GM21619 (cell line): Measurements from ENCODE around the gene FAM83F.
"Not testable (repeated sequence)": the region's sequence is repeated elsewhere in the genome, so short reads cannot be mapped to it uniquely, and the experiment has no call there.

Source experiments
- ATAC-seq: cut with Tn5 transposase; IDR thresholded peaks from one replicate; pipeline ENCODE4 v1.9.1; 2021; ENCODE audit not compliant: unreplicated experiment

FAM83F gene

DNA sequence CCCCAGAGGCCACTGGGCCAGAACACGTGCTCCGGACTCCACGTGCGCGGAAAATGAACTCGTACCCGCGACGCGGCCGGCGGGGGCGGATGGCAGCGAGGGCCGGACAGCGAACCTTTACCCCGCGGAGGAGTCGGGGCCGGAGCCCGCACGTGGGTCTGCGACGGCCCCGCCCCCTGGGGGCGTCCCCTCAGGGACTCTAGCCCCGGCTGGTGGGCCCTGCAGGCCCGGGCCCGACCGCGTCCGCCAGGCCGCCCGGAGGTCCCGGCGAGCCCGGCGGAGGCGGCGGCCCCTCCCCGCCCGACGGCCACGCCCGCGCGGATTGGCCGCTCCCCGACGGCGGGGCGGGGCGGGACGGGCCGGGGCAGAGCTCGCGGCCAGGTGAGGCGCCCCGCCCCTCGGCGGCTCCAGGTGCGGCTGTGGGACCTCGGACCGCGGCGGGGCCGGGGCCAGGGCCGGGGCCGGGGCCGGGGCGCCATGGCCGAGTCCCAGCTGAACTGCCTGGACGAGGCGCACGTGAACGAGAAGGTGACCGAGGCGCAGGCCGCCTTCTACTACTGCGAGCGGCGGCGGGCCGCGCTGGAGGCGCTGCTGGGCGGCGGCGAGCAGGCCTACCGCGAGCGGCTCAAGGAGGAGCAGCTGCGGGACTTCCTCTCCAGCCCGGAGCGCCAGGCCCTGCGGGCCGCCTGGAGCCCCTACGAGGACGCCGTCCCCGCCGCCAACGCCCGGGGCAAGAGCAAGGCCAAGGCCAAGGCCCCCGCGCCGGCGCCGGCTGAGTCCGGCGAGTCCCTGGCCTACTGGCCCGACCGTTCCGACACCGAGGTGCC, at the start of gene FAM83F:
Gene FAM83F (plus strand): TSS at position 389 of the 827 bp plus-strand sequence. CDS start 89 bp downstream, at position 478.
- ATAC-seq: no peak

DNA sequence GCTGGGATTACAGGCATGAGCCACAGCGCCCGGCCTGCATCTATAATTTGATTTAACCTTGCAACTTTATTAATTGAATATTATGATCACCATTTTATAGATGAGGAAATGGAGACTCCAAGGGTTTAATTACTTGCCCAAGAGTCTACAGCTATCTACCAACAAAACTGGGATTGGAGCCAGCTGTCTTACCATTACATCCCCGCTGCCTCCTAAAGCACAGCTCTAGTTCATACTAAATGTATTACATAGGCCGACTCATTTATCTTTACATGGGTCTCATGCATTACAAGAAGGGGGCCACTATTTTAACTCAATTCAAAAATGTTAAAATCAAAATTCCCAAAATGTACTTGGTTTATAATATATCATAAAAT, 48.6 kb upstream of the FAM83F start:
- ATAC-seq: no peak

DNA sequence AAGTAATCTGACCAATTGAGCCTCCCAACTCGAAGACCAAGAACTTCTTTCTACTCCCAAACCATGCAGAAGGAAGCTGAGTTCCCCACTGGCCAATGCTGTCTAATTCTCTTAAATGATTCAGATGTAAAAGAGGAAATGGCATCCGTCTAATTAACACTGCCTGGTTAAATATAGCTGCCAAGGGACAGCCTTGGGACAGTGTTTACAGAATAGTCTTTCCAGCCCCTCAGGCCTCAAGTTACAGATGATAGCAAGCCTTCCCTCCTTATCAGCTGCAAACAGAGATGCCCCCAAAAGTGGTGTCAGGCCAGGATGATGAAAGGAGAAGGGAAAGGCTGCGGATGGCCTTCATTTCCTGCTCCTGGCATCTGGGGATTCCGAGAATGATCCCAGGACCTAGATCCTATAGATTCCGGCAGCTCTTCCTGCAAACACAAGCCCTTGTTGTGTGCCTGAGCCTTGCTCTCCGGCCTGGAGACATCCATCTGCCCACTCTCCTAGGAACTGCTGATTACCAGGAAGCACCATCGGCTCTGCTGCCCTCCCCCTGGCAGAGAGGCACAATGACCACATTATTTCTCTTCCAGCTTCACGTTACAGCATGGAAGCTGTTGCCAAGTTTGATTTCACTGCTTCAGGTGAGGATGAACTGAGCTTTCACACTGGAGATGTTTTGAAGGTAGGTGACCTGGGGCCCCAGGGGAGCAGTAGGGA, 48.1 kb upstream of the FAM83F start:
- ATAC-seq: no peak

DNA sequence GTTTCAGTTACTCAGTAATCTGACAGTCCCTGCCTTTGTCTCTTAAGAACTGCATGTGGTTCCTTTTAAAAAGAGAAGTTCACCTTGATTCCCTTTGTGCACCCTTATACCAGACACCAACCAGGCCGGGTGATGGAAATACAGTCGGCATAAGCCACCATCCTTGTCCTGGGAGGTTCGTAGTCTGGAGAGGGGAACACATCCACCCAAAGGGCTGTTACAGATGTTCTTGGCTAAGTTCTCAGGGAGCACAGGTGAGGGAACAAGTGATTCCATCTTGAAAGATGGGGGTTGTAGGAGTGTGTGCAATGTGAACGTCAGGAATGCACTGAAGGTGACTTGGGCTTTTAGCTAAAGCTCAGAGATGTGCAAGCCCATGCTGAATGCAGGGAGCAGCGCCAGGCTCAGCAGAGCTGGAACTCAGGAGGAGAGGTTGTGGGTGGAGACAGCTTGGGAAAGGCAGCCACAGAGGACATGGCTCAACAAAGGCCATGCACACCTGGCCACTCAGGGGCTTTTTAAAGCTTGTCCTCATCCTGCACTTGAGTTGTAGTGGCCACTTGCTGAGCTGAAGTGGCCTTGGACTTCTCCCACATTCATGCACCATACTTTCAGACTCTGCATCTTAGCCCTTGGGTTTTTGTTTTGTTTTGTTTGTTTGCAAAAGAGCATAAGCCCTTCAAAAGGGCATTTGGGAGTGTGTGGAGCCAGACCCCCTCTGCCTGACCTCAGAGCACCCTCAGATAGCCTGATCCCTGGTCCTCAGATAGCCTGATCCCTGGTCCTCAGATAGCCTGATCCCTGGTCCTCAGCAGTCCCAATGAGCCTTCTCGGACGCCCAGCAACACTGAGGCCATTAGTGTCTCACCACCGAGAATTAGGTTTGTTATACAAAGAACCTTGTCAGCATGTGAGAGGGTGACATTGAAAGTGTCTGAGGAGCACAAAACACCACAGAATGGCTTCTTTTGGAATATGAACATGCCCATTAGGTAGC, 47.2 kb upstream of the FAM83F start:
- no peak for ATAC-seq

DNA sequence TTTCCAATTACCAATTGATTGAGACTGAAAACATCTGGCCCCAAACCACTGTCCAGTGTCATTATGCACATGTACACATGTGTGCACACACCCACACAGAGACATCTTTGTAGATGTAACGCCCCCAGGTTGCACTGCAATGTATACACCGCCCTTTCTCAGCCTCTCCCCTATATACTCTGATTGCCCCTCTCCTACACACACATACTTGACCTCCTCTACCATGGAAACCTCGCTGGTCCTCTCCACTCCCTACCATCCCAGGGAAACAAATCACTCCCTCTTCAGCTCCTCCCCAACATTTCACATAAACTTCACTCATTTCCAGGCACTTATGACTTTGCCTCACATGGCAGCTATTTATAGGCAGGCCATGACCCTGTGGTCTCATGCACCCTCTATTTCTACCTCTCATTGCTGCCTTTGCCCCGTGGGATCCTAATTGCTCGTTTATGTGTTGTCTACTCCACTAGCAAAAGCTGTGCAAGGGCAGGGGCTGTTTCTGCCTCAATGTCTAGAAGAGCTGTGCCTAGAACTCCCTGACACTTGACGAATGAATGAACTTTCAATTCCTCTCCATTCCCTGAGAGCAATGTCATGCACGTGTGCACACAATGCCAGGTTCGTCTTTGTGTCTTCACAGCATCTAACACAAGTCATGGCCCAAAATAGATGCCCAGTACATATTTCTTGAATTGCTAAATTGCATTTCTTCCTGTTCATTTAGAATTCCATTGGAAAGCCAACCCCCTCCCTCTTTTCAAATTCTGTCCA, 44.6 kb upstream of the FAM83F start:
- no peak for ATAC-seq

DNA sequence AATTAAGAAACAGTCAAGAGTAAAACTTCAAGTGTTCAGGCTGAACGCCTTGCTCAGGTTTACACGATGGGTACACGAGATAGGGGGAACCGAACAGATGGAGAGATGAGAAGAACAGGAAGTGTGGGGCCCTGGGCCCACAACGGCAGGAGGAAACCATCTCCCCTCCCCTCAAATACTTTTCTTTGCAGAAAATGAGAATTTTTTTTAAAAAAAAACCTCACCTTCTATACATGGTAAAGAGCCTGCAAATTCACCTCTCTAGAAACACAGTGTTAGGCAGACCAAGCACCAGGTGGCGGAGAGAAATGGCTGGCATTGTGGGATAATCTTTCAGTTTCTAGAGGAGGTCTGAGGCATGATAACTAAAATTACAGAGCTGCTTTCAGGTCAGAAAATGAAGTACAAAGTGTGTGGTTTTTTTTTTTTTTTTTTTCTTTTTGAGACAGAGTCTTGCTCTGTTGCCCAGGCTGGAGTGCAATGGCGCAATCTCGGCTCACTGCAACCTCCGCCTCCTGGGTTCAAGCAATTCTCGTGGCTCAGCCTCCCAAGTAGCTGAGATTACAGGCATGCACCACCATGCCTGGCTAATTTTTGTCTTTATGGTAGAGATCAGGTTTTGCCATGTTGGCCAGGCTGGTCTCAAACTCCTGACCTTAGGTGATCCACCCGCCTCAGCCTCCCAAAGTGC, 43.0 kb upstream of the FAM83F start:
- ATAC-seq: not testable (repeated sequence)

DNA sequence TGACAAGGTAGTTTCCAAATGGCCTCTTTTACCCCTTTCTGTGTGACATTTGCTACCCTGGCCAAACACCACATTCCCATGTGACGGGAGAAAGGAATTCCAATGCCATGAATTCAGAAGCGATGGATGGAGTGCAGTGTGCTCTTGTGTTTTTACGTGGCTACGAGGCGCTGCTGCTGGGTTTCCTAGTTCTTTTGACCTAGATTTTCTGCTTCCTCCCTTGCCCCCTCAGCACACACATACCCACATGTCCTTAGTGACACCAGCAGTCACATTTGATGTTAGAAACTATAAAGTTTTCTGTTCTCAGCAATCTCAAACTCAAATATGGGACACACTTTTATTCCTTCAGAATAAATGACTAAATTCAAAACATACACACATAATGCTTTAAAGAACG, 42.4 kb upstream of the FAM83F start:
- no peak for ATAC-seq

DNA sequence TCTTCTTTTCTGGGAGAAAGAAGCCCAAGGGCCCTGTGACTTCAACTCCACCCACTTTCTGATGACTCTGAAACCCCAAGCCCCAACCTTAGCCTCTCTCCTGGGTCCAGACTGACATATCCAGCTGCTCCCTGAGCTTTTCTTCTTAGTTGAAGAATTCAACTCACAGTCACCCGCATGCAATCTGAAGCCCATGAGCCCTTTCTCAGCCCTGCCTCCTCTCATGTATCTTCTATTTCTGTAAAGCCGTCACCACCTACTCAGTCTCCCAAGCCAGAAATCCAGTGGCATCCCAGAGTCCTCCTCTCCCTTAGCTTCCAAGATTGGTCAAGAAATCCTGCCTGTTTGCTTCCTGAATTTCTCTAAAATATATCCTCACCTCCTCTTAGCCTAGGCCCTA, 41.7 kb upstream of the FAM83F start:
- ATAC-seq: no peak

DNA sequence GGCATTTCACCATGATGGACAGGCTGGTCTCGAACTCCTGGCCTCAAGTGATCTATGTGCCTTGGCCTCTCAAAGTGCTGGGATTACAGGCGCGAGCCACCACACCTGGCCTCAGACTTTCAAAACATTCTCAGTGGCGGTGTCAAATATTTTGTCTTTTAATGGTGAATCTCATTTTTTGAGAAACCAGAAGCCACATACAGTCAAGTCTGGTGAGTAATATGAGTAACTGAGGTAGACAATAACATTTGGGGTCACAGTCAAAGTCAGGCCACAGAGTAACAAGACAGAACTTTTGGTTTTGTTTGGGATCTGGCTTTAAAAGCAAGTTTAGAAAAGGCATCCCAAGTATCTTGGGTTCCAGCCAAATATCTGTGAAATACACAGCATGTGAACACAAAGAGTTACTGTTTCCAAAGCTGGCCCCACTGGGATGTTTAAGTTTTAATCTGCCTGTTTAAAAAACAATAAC, 40.1 kb upstream of the FAM83F start:
- no peak for ATAC-seq

DNA sequence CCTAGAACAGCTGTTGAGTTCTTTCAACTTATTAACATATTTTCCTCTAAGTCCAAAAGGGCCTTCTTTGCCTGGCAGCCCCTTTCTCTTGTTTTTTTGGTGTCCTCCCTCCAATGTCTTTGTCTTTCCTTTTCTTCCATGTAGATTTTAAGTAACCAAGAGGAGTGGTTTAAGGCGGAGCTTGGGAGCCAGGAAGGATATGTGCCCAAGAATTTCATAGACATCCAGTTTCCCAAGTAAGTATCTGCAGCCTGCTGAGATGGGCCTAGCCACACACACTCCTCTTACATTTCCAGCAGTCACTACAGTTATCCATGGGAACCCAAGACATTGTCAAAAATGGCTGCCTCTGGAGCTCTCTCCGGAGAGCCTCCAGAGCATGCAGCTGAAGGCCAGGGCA, 39.1 kb upstream of the FAM83F start:
- no peak for ATAC-seq

DNA sequence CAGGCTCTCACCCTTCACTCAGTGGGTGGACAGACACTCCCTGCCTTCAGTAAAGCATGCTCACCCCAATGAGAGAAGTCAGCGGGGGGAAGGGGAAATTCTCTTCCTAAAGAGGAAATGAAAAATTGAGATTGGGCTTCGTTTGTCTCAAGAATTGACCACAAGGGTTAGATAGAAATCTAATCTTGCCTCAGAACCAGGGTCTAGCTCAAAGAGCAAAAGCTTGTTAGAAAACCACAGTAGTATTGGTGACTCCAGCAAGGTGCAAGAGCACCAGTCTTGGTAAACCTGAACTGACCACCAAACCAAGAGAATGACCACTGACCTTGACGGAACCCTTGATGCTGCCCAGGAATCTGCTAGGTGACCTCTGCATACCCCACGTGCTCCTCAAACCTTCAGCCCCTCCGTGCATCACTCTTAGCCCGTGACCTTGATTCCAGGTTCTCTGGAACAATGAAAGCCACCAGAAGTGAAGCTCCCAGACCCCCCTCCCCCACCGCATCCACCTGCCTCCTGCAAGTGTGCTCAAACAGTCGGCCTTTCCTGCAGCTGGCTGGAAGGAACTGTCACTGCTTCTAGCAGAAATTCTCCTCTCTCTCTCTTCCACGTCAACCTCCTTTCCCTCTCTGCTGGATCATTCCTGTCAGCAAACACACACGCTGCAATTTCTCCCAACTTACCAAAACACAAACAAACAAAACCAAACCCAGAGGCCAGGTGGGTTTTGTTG, 37.7 kb upstream of the FAM83F start:
- ATAC-seq: no peak

DNA sequence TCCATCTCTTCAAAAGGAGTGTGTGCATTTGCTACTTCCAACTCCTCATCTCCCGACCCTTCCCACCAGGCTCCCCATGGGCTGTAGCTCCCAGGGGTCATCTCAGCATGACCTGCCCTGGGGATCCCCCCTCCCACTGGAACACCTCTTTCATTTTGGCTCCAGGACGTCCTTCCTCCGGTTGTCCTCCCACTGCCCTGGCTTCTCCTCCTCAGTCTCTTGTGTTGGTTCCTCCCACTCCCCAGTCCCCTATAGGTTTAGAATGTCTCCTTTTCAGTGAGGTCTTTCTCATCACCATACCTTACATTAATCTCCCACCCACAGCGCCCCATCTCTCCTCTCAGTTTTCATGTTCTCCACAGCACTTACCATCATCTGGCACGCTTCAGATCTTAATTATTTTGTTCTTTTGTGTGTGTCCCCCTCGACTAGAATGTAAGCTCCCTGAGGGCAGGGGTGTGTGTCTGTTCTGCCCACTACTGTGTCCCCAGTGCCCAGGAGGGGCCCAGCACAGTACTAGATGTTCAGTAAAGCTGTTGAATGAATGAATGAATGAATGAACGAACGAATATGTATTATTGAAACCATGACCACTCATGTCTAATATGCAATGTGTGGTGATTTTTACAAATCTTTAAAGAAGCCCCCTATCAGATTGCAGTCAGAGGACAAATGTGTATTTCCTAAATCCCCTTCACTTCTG, 36.6 kb upstream of the FAM83F start:
- no peak for ATAC-seq

DNA sequence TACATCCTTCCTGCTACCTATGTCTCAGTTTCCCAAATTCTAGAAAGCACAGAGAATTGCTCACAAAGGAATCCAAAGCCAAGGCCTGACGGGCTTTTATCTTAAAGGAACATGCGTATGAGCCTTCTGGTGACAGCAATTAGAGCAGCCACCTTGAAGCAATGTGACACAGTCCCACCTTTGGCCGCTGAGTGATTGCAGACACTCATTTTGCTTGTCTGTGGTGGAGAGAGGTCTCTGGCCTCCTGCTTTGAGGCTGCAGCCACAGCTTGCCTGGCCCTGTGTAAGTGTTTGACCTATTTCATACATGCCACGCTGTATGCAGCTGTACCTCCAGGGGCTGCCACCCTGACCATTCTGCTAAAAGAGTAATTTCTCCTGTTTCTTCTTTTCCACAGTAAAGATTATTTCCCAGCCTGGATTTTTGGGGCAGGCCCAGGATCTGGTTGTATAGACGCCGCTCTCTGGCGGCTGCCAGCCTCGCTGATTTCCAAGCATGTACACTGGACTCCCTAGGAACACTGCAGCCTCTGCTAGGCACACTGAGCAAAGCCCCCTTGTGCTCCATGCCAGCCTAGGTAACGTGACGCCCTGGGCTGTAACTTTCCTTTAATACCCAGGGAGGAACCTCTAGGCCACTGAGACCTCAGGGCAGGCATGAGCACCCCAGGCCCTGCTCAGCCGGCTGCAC, 35.7 kb upstream of the FAM83F start:
- ATAC-seq: no peak

DNA sequence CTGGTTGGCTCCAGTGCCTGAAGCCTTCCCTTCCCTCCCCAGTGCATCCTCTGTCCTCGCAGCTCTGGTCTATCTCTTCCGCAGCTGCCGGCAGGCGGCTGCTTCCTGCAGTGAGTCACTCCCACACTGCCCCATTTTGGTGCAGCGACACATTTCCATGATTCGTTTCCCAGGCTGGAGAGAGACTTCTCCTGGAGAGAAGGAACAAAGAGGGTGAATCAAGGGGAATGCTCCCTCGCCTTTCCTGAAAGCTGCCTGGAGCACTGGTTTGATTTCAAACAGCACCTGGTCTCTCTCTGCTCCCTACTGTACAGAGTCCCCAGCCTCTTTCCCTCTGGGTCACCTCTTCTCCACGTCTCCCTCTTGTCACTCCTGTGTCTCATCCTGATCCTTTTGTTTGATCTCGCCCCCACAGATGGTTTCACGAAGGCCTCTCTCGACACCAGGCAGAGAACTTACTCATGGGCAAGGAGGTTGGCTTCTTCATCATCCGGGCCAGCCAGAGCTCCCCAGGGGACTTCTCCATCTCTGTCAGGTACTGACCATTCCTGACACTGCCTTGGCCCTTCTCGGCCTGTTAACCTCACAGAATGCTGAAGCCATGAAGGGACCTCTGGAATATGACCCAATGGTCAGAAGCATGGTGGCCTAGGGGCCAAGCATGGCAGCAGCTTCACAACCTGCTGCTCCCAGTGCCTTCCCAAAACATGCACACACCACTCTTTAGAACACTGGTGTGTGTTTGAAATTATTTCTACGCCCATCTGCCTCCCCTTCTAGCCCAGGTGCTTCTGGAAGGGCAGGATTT, 34.9 kb upstream of the FAM83F start, which contains the start of gene TMA7B:
Gene TMA7B (plus strand): TSS at position 758 of the 808 bp plus-strand sequence. CDS start 3,978 bp downstream, outside the sequence.
- ATAC-seq: no peak

DNA sequence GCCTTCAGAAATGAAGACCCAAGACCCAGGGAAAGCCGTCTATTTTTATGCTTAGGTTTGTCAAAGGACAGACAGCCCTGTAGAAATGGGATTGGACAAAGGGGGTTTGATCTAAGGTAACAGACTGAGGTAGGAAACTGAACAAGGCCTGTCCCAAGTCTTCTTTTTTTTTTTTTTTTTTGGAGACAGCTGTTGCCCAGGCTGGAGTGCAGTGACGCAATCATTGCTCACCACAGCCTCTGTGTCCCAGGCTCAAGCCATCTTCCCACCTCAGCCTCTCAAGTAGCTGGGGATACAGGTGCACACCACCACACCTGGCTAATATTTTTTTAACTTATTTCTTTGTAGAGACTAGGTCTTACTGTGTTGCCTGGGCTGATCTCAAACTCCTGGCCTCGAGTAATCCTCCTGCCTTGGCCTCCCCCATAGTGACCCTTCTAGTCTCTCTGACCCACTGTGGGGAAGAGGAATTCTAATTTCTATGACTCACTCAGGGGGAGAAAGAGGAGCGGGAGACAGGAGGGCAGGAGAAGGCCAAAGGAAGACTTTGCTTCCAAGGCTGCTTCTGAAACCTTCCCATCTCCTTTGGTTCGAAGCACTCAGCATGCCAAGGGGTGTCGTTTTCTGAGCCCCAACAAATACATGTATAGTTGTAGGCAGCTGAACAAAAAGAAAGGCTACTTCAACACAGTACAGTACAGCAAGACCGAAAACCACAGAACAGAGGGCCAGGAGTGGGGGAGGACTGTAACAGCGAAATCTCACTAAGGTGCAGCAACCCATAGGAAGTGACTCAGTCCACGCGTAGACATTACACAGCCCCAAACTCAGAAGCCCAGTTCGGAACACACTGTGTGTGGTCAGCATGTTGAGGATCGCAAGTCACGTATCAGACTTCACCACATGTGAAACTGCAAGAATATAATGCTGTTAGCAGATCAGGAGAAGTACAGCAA, 33.7 kb upstream of the FAM83F start:
- peak; percentile 89 for ATAC-seq

DNA sequence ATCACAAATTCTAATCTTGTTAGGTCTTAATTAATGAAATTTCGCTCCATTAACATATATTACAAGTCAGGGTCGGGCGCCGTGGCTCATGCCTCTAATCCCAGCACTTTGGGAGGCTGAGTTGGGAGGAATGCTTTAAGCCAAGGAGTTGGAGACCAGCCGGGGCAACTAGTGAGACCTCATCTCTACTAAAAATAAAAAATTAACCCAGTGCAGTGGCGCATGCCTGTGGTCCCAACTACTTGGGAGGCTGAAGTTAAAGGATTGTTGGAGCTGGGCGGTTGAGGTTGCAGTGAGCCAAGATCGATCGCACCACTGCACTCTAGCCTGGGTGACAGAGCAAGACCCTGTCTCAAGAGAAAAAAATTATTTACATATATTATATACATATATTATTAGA, 32.7 kb upstream of the FAM83F start:
- ATAC-seq: no peak
